Germinal center (tissue), 1 donor: ENCODE results near the gene VIPR1.
"Not testable (repeated sequence)": the region's sequence is repeated elsewhere in the genome, so short reads cannot be mapped to it uniquely, and the experiment has no call there.

Source experiments
- DNase-seq: peaks from one replicate; pipeline ENCODE4 v3.0.0; 2012; ENCODE audit warnings: mixed read lengths, low spot score

The VIPR1 gene

GRCh38 chr3:42535981-42536784 lies 33.7 kb downstream of the VIPR1 start:
- DNase-seq = peak; percentile 59

DNA sequence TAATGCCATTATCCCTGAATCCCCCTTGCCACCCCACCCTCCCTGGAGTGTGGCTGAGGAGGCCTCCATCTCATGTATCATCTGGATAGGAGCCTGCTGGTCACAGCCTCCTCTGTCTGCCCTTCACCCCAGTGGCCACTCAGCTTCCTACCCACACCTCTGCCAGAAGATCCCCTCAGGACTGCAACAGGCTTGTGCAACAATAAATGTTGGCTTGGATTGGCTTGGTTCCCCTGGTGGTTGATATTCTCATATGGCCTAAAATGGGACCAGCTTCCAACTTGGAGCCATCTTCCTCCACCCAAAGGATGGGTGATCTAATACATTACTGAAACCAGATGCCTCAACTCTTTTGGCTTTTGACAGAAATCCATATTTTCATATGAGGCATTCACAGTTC lies 34.9 kb downstream of the VIPR1 start:
- no peak for DNase-seq

DNA sequence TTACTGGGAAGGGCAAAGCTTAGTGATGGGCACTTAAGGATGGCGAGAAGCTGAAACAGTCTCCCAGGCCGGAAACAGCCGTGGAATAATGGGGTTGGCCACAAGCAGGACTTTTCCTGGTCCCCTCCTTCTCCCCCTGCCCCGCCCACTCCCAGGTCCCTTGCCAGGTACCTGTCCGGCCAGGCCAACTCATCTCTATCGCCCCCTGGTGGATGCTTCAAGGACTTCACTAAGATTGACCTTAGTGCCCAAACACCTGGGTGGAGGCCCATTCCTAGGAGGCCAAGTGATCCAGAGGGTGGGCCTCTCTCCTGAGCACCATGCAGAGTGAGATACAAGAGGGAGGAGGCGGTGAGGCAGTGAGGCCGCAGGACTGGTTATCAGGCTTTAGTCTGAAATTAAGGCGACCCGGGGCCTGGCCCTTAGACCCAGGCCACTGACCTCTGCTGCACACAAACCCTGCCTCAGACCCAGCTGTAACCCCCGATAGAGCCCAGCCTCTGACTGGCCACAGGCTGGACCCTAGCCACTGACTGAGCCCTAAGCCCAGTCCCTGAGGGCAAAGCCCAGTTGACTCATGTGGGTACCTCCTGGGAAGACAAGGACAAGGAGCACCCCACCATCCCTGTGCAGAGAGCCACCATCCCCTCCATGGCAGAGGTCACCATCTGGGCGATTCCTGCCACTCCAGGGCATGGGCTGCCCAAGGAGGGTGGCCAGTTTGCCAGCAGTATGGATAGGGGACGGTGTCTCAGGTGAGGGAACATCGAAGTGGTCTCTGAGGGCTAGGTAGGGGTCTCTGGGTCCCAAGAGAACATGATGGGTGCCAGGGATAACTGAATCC lies 37.6 kb downstream of the VIPR1 start:
- peak; percentile 79 for DNase-seq

DNA sequence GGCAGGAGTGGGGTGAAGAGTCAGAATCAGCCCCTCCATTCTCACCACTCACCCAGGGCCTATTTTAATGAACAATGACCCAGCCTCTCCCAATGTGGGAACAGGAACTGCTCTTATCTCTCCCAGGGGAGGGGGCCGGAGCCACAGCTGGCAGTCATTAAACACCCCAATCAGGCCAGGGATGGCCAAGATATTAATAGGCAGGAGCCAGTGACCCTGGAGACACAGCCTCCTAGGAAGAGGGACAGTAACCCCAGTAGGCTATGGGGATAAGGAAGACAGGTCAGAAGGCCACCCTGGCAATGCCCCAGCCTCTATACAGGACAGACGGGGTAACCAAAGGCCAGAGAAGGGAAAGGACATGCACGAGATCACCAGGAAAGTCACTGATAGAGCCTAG lies 38.6 kb downstream of the VIPR1 start:
- no peak for DNase-seq

DNA sequence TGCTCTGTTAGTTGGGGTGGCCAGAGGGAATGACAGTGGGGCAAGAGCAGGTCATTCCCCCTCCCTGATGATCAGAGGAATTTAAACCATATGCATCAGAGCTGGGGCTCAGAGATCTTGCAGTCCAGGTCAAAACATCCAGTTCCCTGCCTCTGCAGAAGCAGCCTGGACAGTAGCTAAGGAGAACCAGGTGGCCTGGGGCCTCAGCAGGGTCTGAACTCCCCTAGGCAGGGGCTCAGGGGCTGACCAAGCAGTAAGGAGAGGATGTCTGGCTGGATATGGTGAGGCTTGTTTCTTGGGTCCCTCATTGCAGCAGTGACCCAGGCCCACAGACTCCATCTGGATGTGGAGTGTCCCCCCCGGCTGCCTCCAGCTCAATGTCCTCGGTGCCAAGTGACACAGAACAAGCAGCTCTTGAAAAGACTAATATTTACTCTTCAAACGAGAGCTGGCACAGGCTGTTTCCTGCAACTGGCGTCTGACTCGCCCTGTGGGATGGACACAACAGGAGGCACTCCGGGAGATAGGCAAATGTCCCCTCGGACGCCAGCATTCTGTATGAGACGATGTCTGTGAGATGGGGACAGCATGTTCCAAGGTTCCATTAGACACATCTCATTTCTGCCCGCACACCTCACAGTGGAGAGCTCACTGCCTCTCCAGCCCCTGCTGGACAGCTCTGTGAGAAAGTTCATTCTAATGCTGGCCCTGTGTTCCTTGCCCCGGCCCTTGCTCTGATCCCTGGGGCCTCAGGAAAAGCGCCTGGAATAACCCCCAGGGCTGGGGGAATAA lies 42.2 kb downstream of the VIPR1 start:
- no peak for DNase-seq

DNA sequence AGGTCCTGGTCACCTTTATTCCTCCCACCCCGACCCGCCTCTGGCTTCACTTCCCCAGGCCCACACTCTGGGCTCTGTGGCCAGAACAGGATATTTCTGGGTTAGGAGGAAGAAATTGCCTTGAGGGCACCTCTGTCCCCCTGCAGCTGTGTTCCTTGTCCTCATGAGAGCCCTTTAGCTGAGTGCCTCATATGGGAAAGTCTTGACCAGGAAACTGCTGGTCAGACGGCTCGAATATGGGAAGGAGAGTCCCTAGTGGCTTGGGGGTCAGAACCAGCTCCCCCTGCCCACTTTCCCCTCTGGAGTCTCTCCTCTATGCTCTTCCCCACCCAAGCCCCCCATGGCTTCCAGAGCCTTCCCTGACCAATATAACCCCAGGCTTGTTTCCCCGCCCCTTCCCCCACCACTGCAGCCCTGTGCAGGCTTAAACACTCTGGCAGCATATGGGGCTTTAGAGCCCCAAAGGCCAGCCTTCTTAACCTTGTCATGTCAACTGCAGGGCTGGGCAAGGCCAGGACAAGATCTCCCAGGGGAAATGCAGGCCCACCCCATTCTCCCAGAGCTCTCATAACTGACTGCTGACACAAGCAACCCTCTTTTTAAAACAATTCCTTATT lies 42.9 kb downstream of the VIPR1 start:
- no peak for DNase-seq

DNA sequence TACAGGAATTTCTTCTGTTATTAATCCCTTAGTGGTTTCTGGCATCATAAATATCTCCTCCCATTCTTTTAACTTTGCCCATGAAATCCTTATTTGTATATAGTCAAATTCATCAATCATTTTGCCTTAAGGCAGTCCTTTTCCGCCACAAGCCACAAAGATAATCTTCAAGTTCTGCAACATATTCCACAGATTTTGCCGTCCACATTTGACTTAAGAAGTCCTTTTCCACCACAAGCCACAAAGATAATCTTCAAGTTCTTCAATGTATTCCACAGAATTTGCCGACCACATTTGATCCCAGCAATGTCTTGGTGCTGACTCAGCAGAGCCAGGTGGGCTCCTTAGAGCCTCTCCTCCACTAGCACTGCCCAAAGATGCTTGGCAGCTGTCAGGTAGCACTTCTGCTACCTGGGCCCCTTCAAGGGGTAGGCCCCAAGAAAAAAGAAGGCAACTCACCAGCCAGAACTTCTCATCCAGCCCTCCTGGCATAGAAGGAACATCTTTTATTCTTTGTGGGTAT lies 44.3 kb downstream of the VIPR1 start:
- DNase-seq = no peak

- peak; percentile 67 for DNase-seq
Observed at GRCh38 chr3:42547401-42547945, 45.0 kb downstream of the VIPR1 start.

DNA sequence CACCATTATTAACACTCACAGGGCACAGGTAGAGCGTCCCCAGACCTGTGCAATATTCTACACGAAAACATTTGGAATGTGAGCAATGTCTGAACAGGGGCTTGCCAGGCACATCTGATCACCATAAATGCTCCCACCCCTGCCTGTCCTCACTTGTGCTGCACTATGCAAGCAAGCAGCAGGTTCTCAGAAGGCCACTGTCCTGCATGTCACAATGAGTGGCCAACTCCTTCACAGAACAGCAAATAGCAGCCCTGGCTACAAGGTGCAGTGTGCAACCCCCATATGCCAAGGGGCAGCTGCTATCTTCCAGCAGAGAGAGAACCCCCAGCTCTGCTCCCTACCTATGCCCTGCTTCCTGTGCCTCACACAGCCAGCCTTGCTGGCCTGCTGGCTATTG lies 46.7 kb downstream of the VIPR1 start:
- DNase-seq = no peak

DNA sequence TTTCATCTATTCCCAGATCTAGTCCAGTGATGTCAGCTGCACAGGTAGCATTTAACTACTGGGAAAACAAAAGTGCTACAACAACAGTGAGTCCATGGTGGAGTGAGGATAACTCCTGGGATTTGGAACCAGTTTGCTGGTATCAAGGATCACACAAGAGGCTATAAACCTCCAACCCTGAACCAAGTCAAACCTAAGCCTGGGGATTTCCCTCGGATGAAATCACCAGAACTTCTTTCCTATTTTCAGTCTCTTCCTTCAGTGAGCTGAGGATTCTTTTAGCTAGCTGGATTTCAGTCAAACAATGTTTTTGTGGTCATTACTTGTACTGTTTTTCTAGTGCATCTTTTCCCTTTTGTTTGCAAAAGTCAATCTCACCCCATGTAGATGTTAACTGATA lies 47.8 kb downstream of the VIPR1 start:
- no peak for DNase-seq

GRCh38 chr3:42552830-42553229 lies 50.4 kb downstream of the VIPR1 start:
- no peak for DNase-seq

GRCh38 chr3:42556089-42556632 lies 53.7 kb downstream of the VIPR1 start:
- no peak for DNase-seq

DNA sequence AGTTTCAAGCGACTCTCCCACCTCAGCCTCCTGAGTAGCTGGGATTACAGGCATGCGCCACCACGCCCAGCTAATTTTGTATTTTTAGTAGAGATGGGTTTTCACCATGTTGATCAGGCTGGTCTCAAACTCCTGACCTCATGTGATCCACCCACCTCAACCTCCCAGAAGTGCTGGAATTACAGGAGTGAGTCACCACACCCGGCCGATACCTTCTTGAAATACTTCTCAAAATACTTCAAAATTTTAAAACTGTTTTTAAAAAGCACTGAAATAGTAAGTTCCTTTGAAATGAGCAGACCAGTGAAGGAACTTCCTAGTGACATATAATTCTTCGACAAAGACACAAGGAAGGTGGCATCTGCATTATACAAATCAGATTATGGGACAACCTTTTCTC lies 54.4 kb downstream of the VIPR1 start:
- DNase-seq = not testable (repeated sequence)

GRCh38 chr3:42557854-42558253 lies 55.4 kb downstream of the VIPR1 start:
- DNase-seq = no peak

- DNase-seq = no peak
Observed at GRCh38 chr3:42562047-42562907, 59.8 kb downstream of the VIPR1 start.

- DNase-seq = no peak
Observed at GRCh38 chr3:42569593-42570142, 67.2 kb downstream of the VIPR1 start.

GRCh38 chr3:42572278-42572677 lies 69.8 kb downstream of the VIPR1 start:
- peak; percentile 46 for DNase-seq

GRCh38 chr3:42575137-42575741 lies 72.8 kb downstream of the VIPR1 start:
- DNase-seq = no peak

DNA sequence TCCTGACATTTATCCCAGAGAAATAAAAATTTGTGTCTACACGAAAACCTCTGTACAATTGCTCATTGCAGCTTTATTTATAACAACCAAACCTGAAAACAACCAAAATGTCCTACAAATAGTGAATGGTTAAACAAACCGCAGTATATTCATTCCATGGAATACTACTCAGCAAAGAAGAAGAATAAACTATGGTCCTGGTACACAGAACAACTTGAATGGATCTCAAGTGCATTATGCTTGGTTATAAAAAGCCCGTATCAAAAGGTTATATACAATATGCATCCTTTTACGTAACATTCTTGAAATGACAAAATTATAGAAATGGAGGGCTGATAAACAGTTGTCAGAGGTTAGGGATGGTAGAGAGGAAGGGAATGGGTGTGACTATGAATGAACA lies 75.6 kb downstream of the VIPR1 start:
- DNase-seq = no peak
